Omental fat pad (tissue), 4 donors: ENCODE measurements around the gene PRIMPOL. TPM values are rescaled to one million over a fixed set of nuclear protein-coding genes. Genes with fewer than 3 reads are reported as not detected.

ENCODE experiments used
- ATAC-seq: fragments of 150-250 bp; one replicate; pipeline ENCODE4 v1.9.1; 2016; ENCODE audit warnings: mild to moderate bottlenecking, moderate library complexity; ENCODE audit not compliant: low FRiP score
- DNase-seq: peaks from one replicate; pipeline ENCODE4 v3.0.0-alpha.2; 2019; ENCODE audit warnings: low spot score
- total RNA-seq, 4 donors: library from RNA; depleted of rRNA; stranded (reverse); fragments of >200 nt; gene quantifications; one replicate each; pipeline ENCODE4 v1.1.0, GENCODE V29; 2016
- TF ChIP-seq, protein P1 (sequence below), 3 donors: fragments of 450-650 bp; IDR thresholded peaks; one replicate each; pipeline ENCODE4 v1.5.1; 2016 to 2017; ENCODE audit warnings: antibody characterized with exemption in 3 of 3, mild to moderate bottlenecking in 3 of 3, moderate library complexity in 2 of 3

Gene PRIMPOL
- total RNA-seq, 4 donors from 2014 or later, result 8.2 to 23.0 (median 13.7) TPM

DNA sequence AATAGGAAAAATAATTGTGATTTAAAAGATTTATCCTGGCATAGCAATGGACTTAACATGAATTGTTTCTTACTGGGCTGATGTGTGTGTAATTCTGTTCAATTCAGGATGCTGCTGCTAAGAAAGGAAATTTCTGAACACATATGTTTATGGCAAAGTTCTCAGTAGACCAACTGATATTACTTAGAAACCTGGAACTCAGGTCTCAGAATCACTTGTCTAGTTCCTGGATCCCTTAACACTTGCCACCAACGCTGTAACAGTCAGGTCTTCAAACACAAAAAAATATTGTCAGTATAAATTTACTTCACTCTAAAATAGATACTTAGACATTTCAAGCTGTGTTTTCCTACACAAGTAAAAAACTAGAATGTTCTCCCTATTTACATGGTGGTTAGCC is 5.8 kb upstream of the PRIMPOL start:
- TF ChIP-seq, protein P1, sequence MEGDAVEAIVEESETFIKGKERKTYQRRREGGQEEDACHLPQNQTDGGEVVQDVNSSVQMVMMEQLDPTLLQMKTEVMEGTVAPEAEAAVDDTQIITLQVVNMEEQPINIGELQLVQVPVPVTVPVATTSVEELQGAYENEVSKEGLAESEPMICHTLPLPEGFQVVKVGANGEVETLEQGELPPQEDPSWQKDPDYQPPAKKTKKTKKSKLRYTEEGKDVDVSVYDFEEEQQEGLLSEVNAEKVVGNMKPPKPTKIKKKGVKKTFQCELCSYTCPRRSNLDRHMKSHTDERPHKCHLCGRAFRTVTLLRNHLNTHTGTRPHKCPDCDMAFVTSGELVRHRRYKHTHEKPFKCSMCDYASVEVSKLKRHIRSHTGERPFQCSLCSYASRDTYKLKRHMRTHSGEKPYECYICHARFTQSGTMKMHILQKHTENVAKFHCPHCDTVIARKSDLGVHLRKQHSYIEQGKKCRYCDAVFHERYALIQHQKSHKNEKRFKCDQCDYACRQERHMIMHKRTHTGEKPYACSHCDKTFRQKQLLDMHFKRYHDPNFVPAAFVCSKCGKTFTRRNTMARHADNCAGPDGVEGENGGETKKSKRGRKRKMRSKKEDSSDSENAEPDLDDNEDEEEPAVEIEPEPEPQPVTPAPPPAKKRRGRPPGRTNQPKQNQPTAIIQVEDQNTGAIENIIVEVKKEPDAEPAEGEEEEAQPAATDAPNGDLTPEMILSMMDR (IDR thresholded peaks at IDR 0.05), result no peak
- DNase-seq (no peak), ATAC-seq (no peak)

DNA sequence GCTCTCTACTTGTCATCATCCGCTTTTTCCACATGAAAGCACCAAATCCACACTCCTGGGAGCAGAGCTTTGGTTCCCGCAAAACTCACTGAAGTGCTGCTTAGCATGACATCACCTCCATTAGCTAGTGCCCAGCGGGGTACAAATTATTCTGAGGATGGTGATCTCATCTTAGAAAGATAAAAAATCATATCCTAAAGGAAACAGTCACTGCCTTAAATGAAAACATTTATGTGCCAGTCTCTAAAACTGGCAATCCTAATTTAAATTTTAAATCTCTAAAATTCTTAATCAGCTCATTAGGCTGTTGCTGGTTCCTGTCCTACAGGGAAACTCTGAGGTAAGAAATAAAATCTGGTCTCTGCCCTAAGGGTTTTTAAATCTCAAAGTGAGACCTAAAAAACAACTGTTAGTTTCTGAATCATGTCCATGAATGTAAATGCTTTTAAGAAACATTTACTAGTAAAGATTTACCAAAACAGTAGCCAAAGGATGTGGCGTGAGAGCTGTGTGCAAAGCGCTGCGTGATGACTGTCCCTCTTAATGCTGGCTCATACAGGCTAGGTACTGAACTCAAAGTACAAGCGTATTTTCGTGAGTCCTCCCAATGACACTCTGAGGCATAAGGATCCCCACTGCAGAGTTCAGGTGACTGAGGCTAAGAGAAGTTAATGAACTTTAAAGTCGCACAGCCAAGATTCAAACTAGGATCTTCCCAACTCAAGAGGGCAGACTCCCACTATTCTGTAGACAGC is 4.8 kb upstream of the PRIMPOL start:
- TF ChIP-seq, protein P1 (IDR thresholded peaks at IDR 0.05), result no peak

DNA sequence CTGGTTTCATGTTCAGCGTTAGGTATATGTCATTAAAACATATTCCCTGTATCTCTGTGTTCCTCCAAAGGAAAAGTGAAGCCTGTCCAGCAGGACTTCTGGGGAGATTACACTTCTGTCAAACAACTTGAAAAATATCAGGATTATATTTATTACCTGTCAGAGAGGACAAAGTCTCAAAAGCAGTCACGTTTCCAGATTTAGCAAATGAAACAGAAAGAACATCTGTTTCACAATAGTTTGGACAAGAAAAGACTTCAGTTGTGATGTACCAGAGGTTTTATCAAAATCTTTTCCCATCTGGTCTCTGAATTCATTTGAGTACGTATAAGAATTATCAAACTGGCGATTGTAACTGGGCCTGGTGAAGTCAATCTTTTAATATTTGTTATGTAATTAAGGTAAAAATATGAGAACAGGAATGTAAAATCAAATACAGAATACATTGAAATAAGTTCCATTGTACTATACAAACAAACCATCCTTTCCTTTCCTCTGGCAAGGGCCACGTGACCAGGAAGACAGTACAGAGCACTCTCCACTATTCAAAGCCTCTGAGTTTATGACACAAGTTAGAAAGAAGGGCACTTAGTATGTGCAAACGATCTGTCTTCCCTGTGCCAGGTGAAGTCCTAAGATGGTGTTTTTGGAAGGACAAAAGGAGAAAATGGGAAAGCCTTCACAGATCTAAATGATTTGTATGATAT is 3.5 kb upstream of the PRIMPOL start:
- ATAC-seq (no peak), DNase-seq (no peak)
- TF ChIP-seq, protein P1 (IDR thresholded peaks at IDR 0.05), result no peak

More for the DNA sequence above, 4.8 kb upstream of the PRIMPOL start:
- ATAC-seq (no peak), DNase-seq (no peak)

DNA sequence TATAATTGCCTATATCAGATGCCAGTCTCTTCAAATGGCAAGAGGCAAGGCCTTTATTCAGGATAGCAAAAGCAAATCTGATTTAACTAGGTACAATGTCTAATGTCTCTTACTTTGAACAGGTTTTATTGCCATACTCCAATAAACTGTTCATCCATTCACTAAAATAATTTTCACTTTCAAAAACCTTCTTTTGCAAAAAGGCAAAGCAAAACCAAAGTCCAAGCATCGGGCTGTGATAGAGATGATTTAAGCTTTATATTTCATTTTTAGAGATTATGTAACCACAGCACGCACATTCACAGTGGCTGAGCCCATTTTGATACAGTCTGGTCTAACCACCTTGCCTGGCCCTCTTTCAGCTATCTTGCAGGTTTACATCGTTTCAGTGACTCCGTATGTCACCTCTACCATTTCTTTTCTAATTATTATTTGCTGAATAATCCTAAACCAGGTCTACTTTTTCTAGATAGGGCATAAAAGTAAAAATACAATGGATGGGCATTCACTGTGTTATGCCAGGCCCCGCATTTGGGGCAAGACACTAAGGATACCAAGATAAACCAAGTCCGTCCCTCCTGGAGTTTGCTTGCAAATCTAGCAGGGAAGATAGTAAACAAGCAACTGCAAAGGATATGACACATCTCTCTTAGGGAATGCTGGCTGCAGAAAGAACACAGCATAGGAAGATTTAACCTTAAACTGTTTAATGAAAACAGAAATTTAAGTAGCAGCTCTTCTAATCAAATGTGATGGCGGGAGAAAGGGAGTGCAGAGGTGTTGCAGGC is 2.1 kb upstream of the PRIMPOL start:
- no peak for ATAC-seq
- DNase-seq, result no peak
- TF ChIP-seq, protein P1 (IDR thresholded peaks at IDR 0.05), result no peak

DNA sequence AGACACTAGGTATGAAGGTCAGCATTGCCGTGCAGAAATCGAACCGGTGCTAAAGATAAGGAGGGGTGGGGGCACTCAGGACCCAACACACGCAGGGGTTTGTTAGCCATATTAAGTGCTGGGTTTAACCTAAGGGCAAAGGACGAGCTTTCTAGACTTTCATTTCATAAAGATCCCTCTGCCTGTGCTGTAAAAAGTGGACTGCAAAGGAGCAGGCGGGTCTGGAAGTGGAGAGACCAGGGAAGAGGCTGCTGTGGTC is 1.6 kb upstream of the PRIMPOL start:
- TF ChIP-seq, protein P1 (IDR thresholded peaks at IDR 0.05), result no peak
- ATAC-seq (no peak), DNase-seq (no peak)

DNA sequence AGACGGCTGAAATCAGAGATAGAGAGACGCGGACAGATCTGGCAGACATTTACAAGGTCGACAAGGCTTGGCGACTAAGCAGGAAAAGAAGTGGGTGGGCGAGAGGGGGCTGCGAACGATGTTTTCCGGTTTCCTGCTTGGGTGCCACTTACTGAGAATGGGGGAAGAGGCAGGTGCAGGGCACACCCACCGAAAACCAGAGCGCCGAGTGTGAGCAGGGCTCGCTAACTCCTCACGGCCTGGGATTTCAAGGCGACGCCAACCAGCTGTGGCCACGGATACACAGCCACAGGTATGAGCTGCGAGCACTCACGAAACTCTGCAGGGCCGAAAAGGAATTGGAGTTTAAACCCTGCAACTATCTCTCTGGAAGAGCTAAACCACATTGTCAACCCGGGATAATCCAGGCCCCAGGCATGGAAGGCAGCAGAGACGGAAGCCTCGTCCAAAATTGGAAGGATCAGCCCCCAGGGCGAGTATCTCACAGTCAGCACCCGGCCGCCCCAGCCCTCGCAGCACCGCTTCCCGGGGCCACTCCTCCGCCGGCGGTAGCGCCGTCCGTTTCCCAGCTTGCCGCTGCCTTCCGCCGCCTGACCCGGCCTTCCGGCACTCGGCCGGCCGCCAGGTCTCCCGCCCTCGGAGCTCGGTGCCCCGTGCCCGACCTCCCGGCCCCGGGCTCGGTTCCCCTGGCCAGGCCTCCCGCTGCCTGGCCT is 1.1 kb upstream of the PRIMPOL start:
- TF ChIP-seq, protein P1 (IDR thresholded peaks at IDR 0.05), result no peak

More for the DNA sequence above, 1.1 kb upstream of the PRIMPOL start:
- peak; percentile 25 for DNase-seq
- peak; percentile 55 for ATAC-seq
